Glutamatergic neuron (in vitro differentiated cells): Measurements from ENCODE around the gene NOXO1. TPM values are rescaled to one million over a fixed set of nuclear protein-coding genes. Genes with fewer than 3 reads are reported as not detected.
A peak's percentile ranks its signal among the peaks of the same experiment; 100 is the strongest.

ENCODE experiments used
- DNase-seq: peaks from one replicate; pipeline ENCODE4 v3.0.0; 2022
- H3K27ac Mint-ChIP-seq: one replicate; pipeline ENCODE4 v1.8.0; 2020; ENCODE audit warnings: mild to moderate bottlenecking, mixed read lengths, inconsistent platforms; ENCODE audit not compliant: unreplicated experiment
- H3K27me3 Mint-ChIP-seq: one replicate; pipeline ENCODE4 v1.8.0; 2020; ENCODE audit warnings: mild to moderate bottlenecking, moderate library complexity, mixed read lengths, inconsistent platforms; ENCODE audit not compliant: unreplicated experiment
- H3K36me3 Mint-ChIP-seq: one replicate; pipeline ENCODE4 v1.8.0; 2020; ENCODE audit warnings: mild to moderate bottlenecking, mixed read lengths, inconsistent platforms; ENCODE audit not compliant: unreplicated experiment
- H3K4me1 Mint-ChIP-seq: one replicate; pipeline ENCODE4 v1.8.0; 2020; ENCODE audit warnings: mild to moderate bottlenecking, low read depth, mixed read lengths, inconsistent platforms; ENCODE audit not compliant: unreplicated experiment
- H3K4me3 Mint-ChIP-seq: one replicate; pipeline ENCODE4 v1.8.0; 2020; ENCODE audit warnings: mild to moderate bottlenecking, mixed read lengths, inconsistent platforms; ENCODE audit not compliant: unreplicated experiment
- H3K9me3 Mint-ChIP-seq: one replicate; pipeline ENCODE4 v1.8.0; 2020; ENCODE audit warnings: mild to moderate bottlenecking, moderate library complexity, mixed read lengths, inconsistent platforms; ENCODE audit not compliant: unreplicated experiment
- total RNA-seq: library from RNA; stranded (reverse); fragmentation: NEBNext Ultra II Directional; extraction: Animal tissue kit (Norgen Biotek cat#: 25700); gene quantifications from one replicate; pipeline ENCODE4 v1.2.1, GENCODE V29; 2021; ENCODE audit not compliant: unreplicated experiment
- TF ChIP-seq, protein P1 (sequence below): fragments of 200-600 bp; sonication (generic); IDR thresholded peaks from one replicate; pipeline ENCODE4 v1.5.0; 2021; ENCODE audit not compliant: partially characterized antibody, unreplicated experiment

Gene NOXO1
- total RNA-seq, 1 donor from 2014 or later = 1.3 TPM

DNA sequence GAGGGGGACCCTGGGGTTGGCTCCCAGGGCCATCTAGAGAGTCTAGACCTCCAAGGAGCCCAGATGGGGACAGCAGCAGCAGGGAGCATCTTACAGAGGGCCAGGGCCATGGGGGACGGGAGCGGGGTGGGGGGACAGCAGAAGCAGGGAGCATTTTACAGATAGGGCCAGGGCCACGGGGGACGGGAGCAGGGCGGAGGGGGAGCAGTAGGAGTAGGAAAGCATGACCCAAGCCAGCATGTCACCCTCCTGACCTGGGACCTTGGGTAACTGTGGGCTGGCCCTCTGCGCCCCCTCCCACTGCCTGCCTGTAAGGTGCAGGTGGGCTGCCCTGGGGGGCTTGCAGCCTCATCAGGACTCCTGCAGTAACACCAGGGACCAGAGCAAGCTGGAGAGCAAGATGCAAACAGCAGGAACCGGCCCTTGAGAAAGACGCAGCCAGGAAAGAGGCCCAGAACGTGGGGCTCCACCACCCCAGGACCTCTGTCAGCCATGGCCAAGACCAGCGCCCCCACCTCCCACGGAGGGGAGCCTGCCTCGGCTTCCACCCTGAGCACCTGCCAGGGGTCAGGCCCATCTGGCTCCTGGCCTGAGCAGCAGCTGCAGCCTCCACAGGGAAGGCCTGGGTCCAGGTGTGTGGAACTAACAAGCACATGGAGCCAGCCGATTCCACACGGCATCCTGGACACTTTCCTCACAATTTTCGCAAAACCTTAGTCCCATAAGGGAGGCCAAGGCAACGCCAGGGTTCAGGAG lies 26.0 kb upstream of the NOXO1 start:
- TF ChIP-seq, protein P1, sequence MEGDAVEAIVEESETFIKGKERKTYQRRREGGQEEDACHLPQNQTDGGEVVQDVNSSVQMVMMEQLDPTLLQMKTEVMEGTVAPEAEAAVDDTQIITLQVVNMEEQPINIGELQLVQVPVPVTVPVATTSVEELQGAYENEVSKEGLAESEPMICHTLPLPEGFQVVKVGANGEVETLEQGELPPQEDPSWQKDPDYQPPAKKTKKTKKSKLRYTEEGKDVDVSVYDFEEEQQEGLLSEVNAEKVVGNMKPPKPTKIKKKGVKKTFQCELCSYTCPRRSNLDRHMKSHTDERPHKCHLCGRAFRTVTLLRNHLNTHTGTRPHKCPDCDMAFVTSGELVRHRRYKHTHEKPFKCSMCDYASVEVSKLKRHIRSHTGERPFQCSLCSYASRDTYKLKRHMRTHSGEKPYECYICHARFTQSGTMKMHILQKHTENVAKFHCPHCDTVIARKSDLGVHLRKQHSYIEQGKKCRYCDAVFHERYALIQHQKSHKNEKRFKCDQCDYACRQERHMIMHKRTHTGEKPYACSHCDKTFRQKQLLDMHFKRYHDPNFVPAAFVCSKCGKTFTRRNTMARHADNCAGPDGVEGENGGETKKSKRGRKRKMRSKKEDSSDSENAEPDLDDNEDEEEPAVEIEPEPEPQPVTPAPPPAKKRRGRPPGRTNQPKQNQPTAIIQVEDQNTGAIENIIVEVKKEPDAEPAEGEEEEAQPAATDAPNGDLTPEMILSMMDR = no peak
- Mint-ChIP-seq H3K36me3 (peaks cover 4% of the 10 kb centered on the region), H3K4me1 (peaks cover 20% of the 10 kb centered on the region), H3K4me3 (peak overlapping the region; percentile 92), H3K9me3 (peaks cover 13% of the 10 kb centered on the region), H3K27ac (peak overlapping the region; percentile 94), H3K27me3 (peaks cover 19% of the 10 kb centered on the region)
- DNase-seq = no peak

GRCh38 chr16:2006317-2006716 lies 25.0 kb upstream of the NOXO1 start:
- Mint-ChIP-seq H3K9me3 (peaks cover 13% of the 10 kb centered on the region), H3K27me3 (peaks cover 20% of the 10 kb centered on the region), H3K27ac (peak overlapping the region; percentile 89), H3K4me3 (peak overlapping the region; percentile 92), H3K4me1 (peaks cover 20% of the 10 kb centered on the region), H3K36me3 (peaks cover 4% of the 10 kb centered on the region)
- TF ChIP-seq, protein P1 = no peak
- DNase-seq = no peak

DNA sequence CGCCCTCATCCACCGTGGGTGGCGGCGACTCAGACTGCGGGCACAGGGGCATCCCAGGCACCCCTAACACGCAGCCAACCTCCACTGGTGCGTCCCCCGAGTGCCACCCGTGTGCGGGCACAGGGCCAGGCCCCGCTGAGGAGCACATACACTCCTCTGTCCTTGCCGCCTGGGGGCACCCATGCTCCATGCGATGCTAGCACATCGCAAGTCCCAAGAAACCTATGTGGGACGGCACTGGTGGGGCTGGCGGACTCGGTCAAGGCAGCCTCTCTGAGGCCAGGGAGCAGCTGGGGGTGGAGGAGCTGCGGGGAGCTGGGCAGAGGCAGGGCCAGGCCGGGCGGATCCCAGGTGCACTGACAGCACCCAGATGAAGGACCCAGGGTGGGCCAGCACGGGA lies 24.4 kb upstream of the NOXO1 start:
- peaks cover 15% of the 10 kb centered on the region for H3K9me3 Mint-ChIP-seq
- no peak for DNase-seq
- H3K27ac Mint-ChIP-seq = peak overlapping the region; percentile 89
- H3K27me3 Mint-ChIP-seq = peaks cover 20% of the 10 kb centered on the region
- TF ChIP-seq, protein P1 = no peak
- H3K36me3 Mint-ChIP-seq = peaks cover 4% of the 10 kb centered on the region
- peaks cover 20% of the 10 kb centered on the region for H3K4me1 Mint-ChIP-seq
- peak overlapping the region; percentile 25 for H3K4me3 Mint-ChIP-seq

GRCh38 chr16:2004795-2005517 lies 23.7 kb upstream of the NOXO1 start:
- Mint-ChIP-seq H3K27ac (peak overlapping the region; percentile 84), H3K27me3 (peaks cover 15% of the 10 kb centered on the region), H3K4me3 (peak overlapping the region; percentile 71), H3K4me1 (peaks cover 20% of the 10 kb centered on the region), H3K9me3 (peaks cover 15% of the 10 kb centered on the region), H3K36me3 (peaks cover 4% of the 10 kb centered on the region)
- no peak for DNase-seq
- TF ChIP-seq, protein P1 = no peak
